Neural cell (in vitro differentiated cells): ENCODE data around the gene WWC2. TPM values are rescaled to one million over a fixed set of nuclear protein-coding genes. Genes with fewer than 3 reads are reported as not detected.

Source experiments
- H2AFZ ChIP-seq: fragments of 200-600, 300-800 bp; sonication (generic), shearing (Covaris generic); 2 replicates; pipeline ENCODE4 v1.6.0; 2014; ENCODE audit warnings: low read depth, mild to moderate bottlenecking, antibody characterized with exemption, low read length, moderate library complexity
- H3F3A ChIP-seq: fragments of 200-600 bp; shearing (Covaris generic); 2 replicates; pipeline ENCODE4 v1.6.1; 2016; ENCODE audit warnings: mild to moderate bottlenecking, moderate library complexity, mixed read lengths, antibody characterized with exemption, low read length; ENCODE audit not compliant: insufficient read depth, poor library complexity, severe bottlenecking
- H3K27ac ChIP-seq: fragments of 200-600, 300-800 bp; sonication (generic), shearing (Covaris generic); 2 replicates; pipeline ENCODE4 v1.5.1; 2014; ENCODE audit warnings: mild to moderate bottlenecking, low read length, moderate library complexity
- H3K27me3 ChIP-seq: fragments of 300-800, 200-600 bp; sonication (generic), shearing (Covaris generic); 2 replicates; pipeline ENCODE4 v1.6.0; 2014; ENCODE audit warnings: mild to moderate bottlenecking, low read depth, low read length, moderate library complexity; ENCODE audit not compliant: insufficient read depth
- H3K36me3 ChIP-seq: fragments of 300-800, 200-600 bp; sonication (generic), shearing (Covaris generic); 2 replicates; pipeline ENCODE4 v1.5.1; 2014; ENCODE audit warnings: mild to moderate bottlenecking, antibody characterized with exemption, low read length, moderate library complexity; ENCODE audit not compliant: insufficient read depth
- H3K4me2 ChIP-seq: fragments of 300-800, 200-600 bp; sonication (generic), shearing (Covaris generic); 2 replicates; pipeline ENCODE4 v1.6.0; 2014; ENCODE audit warnings: mild to moderate bottlenecking, low read length
- H3K4me3 ChIP-seq: fragments of 300-800, 200-600 bp; sonication (generic), shearing (Covaris generic); 2 replicates; pipeline ENCODE4 v1.5.1; 2014; ENCODE audit warnings: mild to moderate bottlenecking, low read length, moderate library complexity
- H3K79me2 ChIP-seq: fragments of 200-600 bp; shearing (Covaris generic); replicated peaks from 2 replicates; pipeline ENCODE4 v1.6.0; 2014; ENCODE audit warnings: mild to moderate bottlenecking, low read length, moderate library complexity; ENCODE audit not compliant: insufficient read depth
- H3K9ac ChIP-seq: fragments of 300-800, 200-600 bp; sonication (generic), shearing (Covaris generic); 2 replicates; pipeline ENCODE4 v1.6.1; 2016; ENCODE audit warnings: mild to moderate bottlenecking, low read length, mixed read lengths
- H3K9me2 ChIP-seq: fragments of 200-600 bp; shearing (Covaris generic); 2 replicates; pipeline ENCODE4 v1.6.1; 2016; ENCODE audit warnings: mild to moderate bottlenecking, low read length, mixed read lengths; ENCODE audit not compliant: insufficient read depth
- H3K9me3 ChIP-seq: fragments of 200-600, 300-800 bp; sonication (generic), shearing (Covaris generic); 2 replicates; pipeline ENCODE4 v1.6.1; 2016; ENCODE audit warnings: mild to moderate bottlenecking, mixed run types, low read length, moderate library complexity, mixed read lengths
- H4K20me1 ChIP-seq: fragments of 200-600 bp; shearing (Covaris generic); 2 replicates; pipeline ENCODE4 v1.6.1; 2016; ENCODE audit warnings: mild to moderate bottlenecking, mixed run types; ENCODE audit not compliant: insufficient read depth
- EP300 ChIP-seq: fragments of 450-650 bp; conservative IDR thresholded peaks from 2 replicates; pipeline ENCODE4 v1.6.1; 2014; ENCODE audit warnings: antibody characterized with exemption, mild to moderate bottlenecking, moderate library complexity; ENCODE audit not compliant: poor library complexity, severe bottlenecking
- EZH2 ChIP-seq: fragments of 200-600, 300-800 bp; shearing (Covaris generic), sonication (generic); IDR thresholded peaks from 2 replicates; pipeline ENCODE4 v1.6.1; 2014; ENCODE audit warnings: antibody characterized with exemption, low read length, borderline replicate concordance, mild to moderate bottlenecking; ENCODE audit not compliant: insufficient read depth, poor library complexity, severe bottlenecking
- MXI1 ChIP-seq: fragments of 450-650 bp; conservative IDR thresholded peaks from 2 replicates; pipeline ENCODE4 v1.6.1; 2014; ENCODE audit warnings: antibody characterized with exemption, mild to moderate bottlenecking; ENCODE audit not compliant: poor library complexity, severe bottlenecking
- POLR2AphosphoS5 ChIP-seq: IDR thresholded peaks from 2 replicates; pipeline ENCODE4 v1.6.1; 2012
- RAD21 ChIP-seq: fragments of 450-650 bp; conservative IDR thresholded peaks from 2 replicates; pipeline ENCODE4 v1.6.1; 2014; ENCODE audit warnings: antibody characterized with exemption, mild to moderate bottlenecking, moderate library complexity
- SMC3 ChIP-seq: fragments of 450-650 bp; conservative IDR thresholded peaks from 2 replicates; pipeline ENCODE4 v1.6.1; 2014; ENCODE audit warnings: antibody characterized with exemption, mild to moderate bottlenecking, moderate library complexity; ENCODE audit not compliant: poor library complexity
- TAF1 ChIP-seq: IDR thresholded peaks from 2 replicates; pipeline ENCODE4 v1.6.1; 2012; ENCODE audit warnings: low read depth
- polyA plus RNA-seq: library from polyadenylated mRNA; depleted of rRNA; stranded (reverse); fragments of >200 nt; gene quantifications from 2 replicates; pipeline ENCODE4 v1.2.3, GENCODE V29; 2014
- TF ChIP-seq, protein P1 (sequence below): IDR thresholded peaks from 2 replicates; pipeline ENCODE4 v1.6.1; 2012; ENCODE audit warnings: borderline replicate concordance
- TF ChIP-seq, protein P2 (sequence below): fragments of 450-650 bp; IDR thresholded peaks from 2 replicates; pipeline ENCODE4 v1.5.1; 2014; ENCODE audit warnings: antibody characterized with exemption, mild to moderate bottlenecking, moderate library complexity; ENCODE audit not compliant: poor library complexity, severe bottlenecking

WWC2 gene
- polyA plus RNA-seq, 1 donor from 2014 or later = 5.7 TPM

DNA sequence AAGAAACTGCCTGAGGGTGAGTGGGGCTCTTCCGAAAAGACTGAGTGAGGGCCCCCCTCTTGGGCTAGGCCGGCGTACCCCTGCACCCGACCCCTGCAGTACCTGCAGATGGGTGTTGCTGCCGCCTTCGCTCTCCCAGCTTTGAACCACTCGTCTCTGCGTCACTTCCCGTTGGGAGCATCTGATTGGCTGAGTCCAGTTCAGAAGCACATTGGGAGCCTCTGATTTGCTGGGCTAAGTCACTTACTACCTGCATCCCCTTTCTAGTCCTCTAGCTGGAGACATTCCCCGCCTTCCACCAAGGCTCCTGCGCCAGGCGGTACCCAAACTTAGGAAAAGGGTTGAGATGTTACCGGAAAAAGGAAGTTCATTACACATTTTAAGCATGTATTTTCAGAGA, 20.4 kb upstream of the WWC2 start:
- no peak for TF ChIP-seq MXI1
- no peak for TF ChIP-seq RAD21
- TF ChIP-seq, protein P1, sequence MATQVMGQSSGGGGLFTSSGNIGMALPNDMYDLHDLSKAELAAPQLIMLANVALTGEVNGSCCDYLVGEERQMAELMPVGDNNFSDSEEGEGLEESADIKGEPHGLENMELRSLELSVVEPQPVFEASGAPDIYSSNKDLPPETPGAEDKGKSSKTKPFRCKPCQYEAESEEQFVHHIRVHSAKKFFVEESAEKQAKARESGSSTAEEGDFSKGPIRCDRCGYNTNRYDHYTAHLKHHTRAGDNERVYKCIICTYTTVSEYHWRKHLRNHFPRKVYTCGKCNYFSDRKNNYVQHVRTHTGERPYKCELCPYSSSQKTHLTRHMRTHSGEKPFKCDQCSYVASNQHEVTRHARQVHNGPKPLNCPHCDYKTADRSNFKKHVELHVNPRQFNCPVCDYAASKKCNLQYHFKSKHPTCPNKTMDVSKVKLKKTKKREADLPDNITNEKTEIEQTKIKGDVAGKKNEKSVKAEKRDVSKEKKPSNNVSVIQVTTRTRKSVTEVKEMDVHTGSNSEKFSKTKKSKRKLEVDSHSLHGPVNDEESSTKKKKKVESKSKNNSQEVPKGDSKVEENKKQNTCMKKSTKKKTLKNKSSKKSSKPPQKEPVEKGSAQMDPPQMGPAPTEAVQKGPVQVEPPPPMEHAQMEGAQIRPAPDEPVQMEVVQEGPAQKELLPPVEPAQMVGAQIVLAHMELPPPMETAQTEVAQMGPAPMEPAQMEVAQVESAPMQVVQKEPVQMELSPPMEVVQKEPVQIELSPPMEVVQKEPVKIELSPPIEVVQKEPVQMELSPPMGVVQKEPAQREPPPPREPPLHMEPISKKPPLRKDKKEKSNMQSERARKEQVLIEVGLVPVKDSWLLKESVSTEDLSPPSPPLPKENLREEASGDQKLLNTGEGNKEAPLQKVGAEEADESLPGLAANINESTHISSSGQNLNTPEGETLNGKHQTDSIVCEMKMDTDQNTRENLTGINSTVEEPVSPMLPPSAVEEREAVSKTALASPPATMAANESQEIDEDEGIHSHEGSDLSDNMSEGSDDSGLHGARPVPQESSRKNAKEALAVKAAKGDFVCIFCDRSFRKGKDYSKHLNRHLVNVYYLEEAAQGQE = no peak
- TF ChIP-seq SMC3 = no peak
- no peak for TF ChIP-seq EP300
- TF ChIP-seq POLR2AphosphoS5 = no peak
- TF ChIP-seq, protein P2, sequence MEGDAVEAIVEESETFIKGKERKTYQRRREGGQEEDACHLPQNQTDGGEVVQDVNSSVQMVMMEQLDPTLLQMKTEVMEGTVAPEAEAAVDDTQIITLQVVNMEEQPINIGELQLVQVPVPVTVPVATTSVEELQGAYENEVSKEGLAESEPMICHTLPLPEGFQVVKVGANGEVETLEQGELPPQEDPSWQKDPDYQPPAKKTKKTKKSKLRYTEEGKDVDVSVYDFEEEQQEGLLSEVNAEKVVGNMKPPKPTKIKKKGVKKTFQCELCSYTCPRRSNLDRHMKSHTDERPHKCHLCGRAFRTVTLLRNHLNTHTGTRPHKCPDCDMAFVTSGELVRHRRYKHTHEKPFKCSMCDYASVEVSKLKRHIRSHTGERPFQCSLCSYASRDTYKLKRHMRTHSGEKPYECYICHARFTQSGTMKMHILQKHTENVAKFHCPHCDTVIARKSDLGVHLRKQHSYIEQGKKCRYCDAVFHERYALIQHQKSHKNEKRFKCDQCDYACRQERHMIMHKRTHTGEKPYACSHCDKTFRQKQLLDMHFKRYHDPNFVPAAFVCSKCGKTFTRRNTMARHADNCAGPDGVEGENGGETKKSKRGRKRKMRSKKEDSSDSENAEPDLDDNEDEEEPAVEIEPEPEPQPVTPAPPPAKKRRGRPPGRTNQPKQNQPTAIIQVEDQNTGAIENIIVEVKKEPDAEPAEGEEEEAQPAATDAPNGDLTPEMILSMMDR = no peak
- TF ChIP-seq EZH2 = no peak
- Histone ChIP-seq H3K27ac (no peak overlapping the region), H4K20me1 (no peaks in the 10 kb centered on the region), H3K4me3 (no peak overlapping the region), H3F3A (no peaks in the 10 kb centered on the region), H3K36me3 (no peaks in the 10 kb centered on the region), H3K4me2 (no peak overlapping the region), H2AFZ (no peak overlapping the region), H3K9me3 (no peaks in the 10 kb centered on the region), H3K9ac (no peak overlapping the region), H3K27me3 (no peaks in the 10 kb centered on the region), H3K79me2 (no peaks in the 10 kb centered on the region), H3K9me2 (no peaks in the 10 kb centered on the region)

DNA sequence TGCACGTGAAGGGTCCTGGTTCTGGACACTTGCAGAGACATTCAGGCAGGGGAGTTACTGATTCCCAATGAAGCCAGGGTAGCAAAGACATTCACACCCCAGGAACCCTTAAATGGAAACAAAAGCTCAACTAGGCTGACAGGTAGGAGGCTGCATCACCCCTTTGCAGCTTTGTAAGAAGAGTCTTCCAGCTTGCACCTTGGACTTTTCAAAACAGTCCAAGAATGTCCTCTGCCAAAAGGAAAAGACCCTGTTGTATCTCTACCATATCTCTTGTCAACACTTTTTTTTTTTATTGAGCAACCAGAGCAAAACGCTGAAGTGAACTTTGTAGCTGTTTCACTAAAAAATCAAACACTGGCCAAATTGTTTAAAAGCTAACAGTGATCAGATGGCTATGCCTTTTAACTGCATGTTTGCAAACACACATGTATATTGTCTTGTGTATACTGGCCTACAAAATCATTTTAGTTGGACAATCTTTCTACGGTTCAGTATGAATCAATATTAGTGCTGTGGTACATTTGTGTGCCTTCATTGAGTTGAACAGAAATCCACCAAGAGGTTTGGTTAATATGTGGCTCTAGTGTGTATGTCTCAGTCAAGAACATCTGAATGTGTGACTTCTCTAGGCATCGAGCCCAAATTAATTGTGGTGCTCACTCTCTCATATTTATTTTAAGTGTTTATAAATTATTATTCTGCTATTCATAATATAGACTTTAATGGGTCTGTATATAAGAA, 18.5 kb upstream of the WWC2 start:
- no peaks in the 10 kb centered on the region for H3K27me3 ChIP-seq
- no peaks in the 10 kb centered on the region for H3K9me3 ChIP-seq
- H3K4me3 ChIP-seq = no peak overlapping the region
- no peaks in the 10 kb centered on the region for H3K36me3 ChIP-seq
- H3F3A ChIP-seq = no peaks in the 10 kb centered on the region
- H3K4me2 ChIP-seq = no peak overlapping the region
- no peaks in the 10 kb centered on the region for H3K9me2 ChIP-seq
- H3K79me2 ChIP-seq = no peaks in the 10 kb centered on the region
- H2AFZ ChIP-seq = no peak overlapping the region
- H3K27ac ChIP-seq = no peak overlapping the region
- no peaks in the 10 kb centered on the region for H4K20me1 ChIP-seq
- TF ChIP-seq MXI1 = no peak
- TF ChIP-seq SMC3 = no peak
- TF ChIP-seq, protein P1 = no peak
- no peak for TF ChIP-seq TAF1
- TF ChIP-seq EZH2 = no peak
- no peak for TF ChIP-seq EP300
- TF ChIP-seq POLR2AphosphoS5 = no peak
- TF ChIP-seq RAD21 = no peak
- TF ChIP-seq, protein P2 = no peak
- no peak overlapping the region for H3K9ac ChIP-seq
